Testis (tissue), 2 donors: ENCODE data around the gene MALL.

Source experiments
- POLR2A ChIP-seq: fragments of 450-650 bp; IDR thresholded peaks from one replicate; pipeline ENCODE4 v1.6.1; 2017; ENCODE audit warnings: antibody characterized with exemption, mild to moderate bottlenecking, moderate library complexity
- TF ChIP-seq, protein P1 (sequence below), 3 experiments: fragments of 450-650 bp in 2 of 3; fragments of 200-600 bp in 1 of 3; sonication (generic) in 1 of 3; IDR thresholded peaks; one replicate each; pipeline ENCODE4 v1.5.1; 2016 to 2019; ENCODE audit warnings: antibody characterized with exemption in 3 of 3, mild to moderate bottlenecking in 2 of 3, moderate library complexity in 1 of 3

GRCh38 chr2:110130757-110131156 is 15.1 kb upstream of the MALL start:
- TF ChIP-seq, protein P1, sequence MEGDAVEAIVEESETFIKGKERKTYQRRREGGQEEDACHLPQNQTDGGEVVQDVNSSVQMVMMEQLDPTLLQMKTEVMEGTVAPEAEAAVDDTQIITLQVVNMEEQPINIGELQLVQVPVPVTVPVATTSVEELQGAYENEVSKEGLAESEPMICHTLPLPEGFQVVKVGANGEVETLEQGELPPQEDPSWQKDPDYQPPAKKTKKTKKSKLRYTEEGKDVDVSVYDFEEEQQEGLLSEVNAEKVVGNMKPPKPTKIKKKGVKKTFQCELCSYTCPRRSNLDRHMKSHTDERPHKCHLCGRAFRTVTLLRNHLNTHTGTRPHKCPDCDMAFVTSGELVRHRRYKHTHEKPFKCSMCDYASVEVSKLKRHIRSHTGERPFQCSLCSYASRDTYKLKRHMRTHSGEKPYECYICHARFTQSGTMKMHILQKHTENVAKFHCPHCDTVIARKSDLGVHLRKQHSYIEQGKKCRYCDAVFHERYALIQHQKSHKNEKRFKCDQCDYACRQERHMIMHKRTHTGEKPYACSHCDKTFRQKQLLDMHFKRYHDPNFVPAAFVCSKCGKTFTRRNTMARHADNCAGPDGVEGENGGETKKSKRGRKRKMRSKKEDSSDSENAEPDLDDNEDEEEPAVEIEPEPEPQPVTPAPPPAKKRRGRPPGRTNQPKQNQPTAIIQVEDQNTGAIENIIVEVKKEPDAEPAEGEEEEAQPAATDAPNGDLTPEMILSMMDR (IDR thresholded peaks at IDR 0.05), result no peak
- TF ChIP-seq POLR2A, result no peak
